Esophagus muscularis mucosa (tissue), 4 donors: ENCODE data around the gene MID2. TPM values are rescaled to one million over a fixed set of nuclear protein-coding genes. Genes with fewer than 3 reads are reported as not detected.

Source experiments
- DNase-seq: peaks from one replicate; pipeline ENCODE4 v3.0.0-alpha.2; 2017; ENCODE audit errors: extremely low spot score
- H3K27ac ChIP-seq, 4 donors: fragments of 200-600 bp; sonication (generic); replicated peaks in 1 of 4; 1 replicate in 3 of 4; 2 replicates in 1 of 4; pipeline ENCODE4 v1.5.1; 2016 to 2019; ENCODE audit warnings: mild to moderate bottlenecking in 1 of 4
- H3K27me3 ChIP-seq, 4 donors: fragments of 200-600 bp; sonication (generic); one replicate each; pipeline versions ENCODE4 v1.5.1 to v1.6.0; 2016 to 2019
- H3K36me3 ChIP-seq, 4 donors: fragments of 200-600 bp; sonication (generic); one replicate each; pipeline ENCODE4 v1.5.1; 2016 to 2019
- H3K4me1 ChIP-seq, 4 donors: fragments of 200-600 bp; sonication (generic); one replicate each; pipeline ENCODE4 v1.5.1; 2016 to 2019
- H3K4me3 ChIP-seq, 4 donors: fragments of 200-600 bp; sonication (generic); 1 replicate in 2 of 4; 2 replicates in 2 of 4; pipeline ENCODE4 v1.5.1; 2016 to 2019; ENCODE audit warnings: mild to moderate bottlenecking in 4 of 4, moderate library complexity in 1 of 4
- H3K9me3 ChIP-seq, 4 donors: fragments of 200-600 bp; sonication (generic); 1 replicate in 3 of 4; 2 replicates in 1 of 4; pipeline ENCODE4 v1.5.1; 2016 to 2019
- CTCF ChIP-seq, 3 experiments: fragments of 200-600 bp in 2 of 3; fragments of 450-650 bp in 1 of 3; sonication (generic) in 2 of 3; IDR thresholded peaks; one replicate each; pipeline ENCODE4 v1.5.1; 2017 to 2019; ENCODE audit warnings: antibody characterized with exemption in 3 of 3, mild to moderate bottlenecking in 2 of 3, moderate library complexity in 1 of 3
- EP300 ChIP-seq: sonication (generic); formaldehyde crosslinking; IDR thresholded peaks from one replicate; pipeline ENCODE4 v1.6.1; 2017; ENCODE audit warnings: antibody characterized with exemption
- POLR2A ChIP-seq: fragments of 450-650 bp; IDR thresholded peaks from one replicate; pipeline ENCODE4 v1.6.1; 2017; ENCODE audit warnings: antibody characterized with exemption, moderate library complexity, mild to moderate bottlenecking, low read depth
- POLR2AphosphoS5 ChIP-seq, 2 donors: sonication (generic); formaldehyde crosslinking; IDR thresholded peaks; one replicate each; pipeline ENCODE4 v1.6.1; 2017; ENCODE audit warnings: antibody characterized with exemption in 2 of 2
- WGBS: methylation state at CpG from one replicate; pipeline ENCODE4 v1.1.5; 2018; 5-methylcytosine and 5-hydroxymethylcytosine counted together
- intact Hi-C: fragments of 100-400 bp; cut with DNase I; formaldehyde crosslinking; loops from one replicate; pipeline ENCODE4 v1.15.1; 2023
- total RNA-seq, 4 donors: library from RNA; depleted of rRNA; stranded (reverse); fragments of >200 nt; gene quantifications; one replicate each; pipeline versions ENCODE4 v1.1.0 to v1.2.1, GENCODE V29; 2016

Gene MID2, protein sequence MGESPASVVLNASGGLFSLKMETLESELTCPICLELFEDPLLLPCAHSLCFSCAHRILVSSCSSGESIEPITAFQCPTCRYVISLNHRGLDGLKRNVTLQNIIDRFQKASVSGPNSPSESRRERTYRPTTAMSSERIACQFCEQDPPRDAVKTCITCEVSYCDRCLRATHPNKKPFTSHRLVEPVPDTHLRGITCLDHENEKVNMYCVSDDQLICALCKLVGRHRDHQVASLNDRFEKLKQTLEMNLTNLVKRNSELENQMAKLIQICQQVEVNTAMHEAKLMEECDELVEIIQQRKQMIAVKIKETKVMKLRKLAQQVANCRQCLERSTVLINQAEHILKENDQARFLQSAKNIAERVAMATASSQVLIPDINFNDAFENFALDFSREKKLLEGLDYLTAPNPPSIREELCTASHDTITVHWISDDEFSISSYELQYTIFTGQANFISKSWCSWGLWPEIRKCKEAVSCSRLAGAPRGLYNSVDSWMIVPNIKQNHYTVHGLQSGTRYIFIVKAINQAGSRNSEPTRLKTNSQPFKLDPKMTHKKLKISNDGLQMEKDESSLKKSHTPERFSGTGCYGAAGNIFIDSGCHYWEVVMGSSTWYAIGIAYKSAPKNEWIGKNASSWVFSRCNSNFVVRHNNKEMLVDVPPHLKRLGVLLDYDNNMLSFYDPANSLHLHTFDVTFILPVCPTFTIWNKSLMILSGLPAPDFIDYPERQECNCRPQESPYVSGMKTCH
- total RNA-seq = 10 to 100 TPM; 37.1 to 65.9 (median 52.4) TPM

GRCh38 chrX:107825698-107826237 lies at the start of gene MID2:
Gene MID2 (plus strand): TSS chrX:107825866. CDS start chrX:107826427, 561 bp downstream.
- WGBS = 53% methylated on average over 22 of the region's 32 CpGs
- intact Hi-C loops = no loop called here

DNA sequence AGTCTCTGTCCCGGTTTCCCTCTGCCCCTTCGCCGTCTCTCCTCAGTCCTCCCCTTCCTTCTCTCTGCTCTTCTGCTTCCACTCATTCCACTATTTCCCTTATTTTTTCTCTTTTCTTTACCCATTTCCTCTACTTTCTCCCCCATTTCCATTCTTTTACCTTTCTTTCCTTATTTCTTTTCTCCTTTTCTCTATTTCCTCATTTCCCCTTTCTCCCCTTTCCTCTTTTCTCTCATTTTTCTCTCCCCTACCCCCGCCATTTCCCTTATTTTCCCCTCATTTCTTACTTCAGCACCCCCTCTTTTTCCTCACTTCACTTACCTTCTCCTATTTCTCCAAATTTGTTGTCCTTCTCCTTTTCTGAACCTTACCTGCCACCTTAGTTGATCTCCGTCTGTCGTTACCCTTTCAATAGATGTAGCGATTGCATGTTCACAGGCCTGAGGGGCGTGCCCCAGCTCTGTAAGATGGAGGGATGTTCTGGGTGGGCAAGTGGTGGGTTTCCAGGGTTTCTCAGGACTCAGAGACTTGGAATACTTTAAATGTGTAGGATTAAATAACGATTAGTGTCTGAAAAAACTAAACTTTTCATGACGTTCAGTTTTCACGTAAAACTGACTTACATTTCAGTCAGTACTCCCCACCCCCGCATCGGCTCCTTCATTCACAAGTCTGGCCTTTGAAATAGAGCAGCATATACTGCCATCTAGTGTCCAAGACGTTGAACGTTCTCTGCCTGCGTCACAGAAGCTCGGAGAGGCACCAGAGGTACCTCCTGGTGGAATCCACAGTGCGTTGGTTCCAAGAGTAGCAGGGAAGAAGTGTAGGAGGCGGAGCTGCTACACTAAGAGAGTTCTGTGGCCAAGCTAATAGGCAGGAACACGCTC lies 48.8 kb upstream of the MID2 start:
- Histone ChIP-seq H3K27me3 (peaks cover 0 to 4% (median 0%) of the 10 kb centered on the region in 4 donors), H3K9me3 (no peaks in the 10 kb centered on the region), H3K36me3 (no peaks in the 10 kb centered on the region), H3K4me3 (peak overlapping the region; percentile 62 to 76 (median 66)), H3K4me1 (peaks cover 4 to 44% (median 38%) of the 10 kb centered on the region in 4 donors), H3K27ac (peak overlapping the region; percentile 84 to 92 (median 88))
- 13% methylated on average over 19 of the region's 20 CpGs for WGBS
- intact Hi-C loops = loop anchor here (10.0 kb wide), 1 partner anchor 1292 kb away; no protein-coding TSS in a partner anchor
- TF ChIP-seq CTCF (IDR thresholded peaks at IDR 0.05) (peak; percentile 69 to 84 (median 70)), POLR2A (no peak), POLR2AphosphoS5 (IDR thresholded peaks at IDR 0.05) (peak; percentile 72 to 78)
- DNase-seq = peak; percentile 93

More at GRCh38 chrX:107825698-107826237, at the start of gene MID2:
- peak within 1 kb of the TSS; percentile 92 to 93 (median 92) for H3K27ac ChIP-seq
- H3K4me3 ChIP-seq = peak within 1 kb of the TSS; percentile 59 to 68 (median 65)
- no peaks in the 10 kb centered on the region for H3K9me3 ChIP-seq
- DNase-seq = peak; percentile 91
- peaks cover 0 to 34% (median 19%) of the 10 kb centered on the region in 4 donors for H3K4me1 ChIP-seq
- H3K36me3 ChIP-seq = no peaks in the 10 kb centered on the region
- peak; percentile 65 to 72 for TF ChIP-seq POLR2AphosphoS5 (IDR thresholded peaks at IDR 0.05)
- no peak for TF ChIP-seq CTCF (IDR thresholded peaks at IDR 0.05)
- TF ChIP-seq POLR2A = peak; percentile 25
- no peak for TF ChIP-seq EP300
- no peaks in the 10 kb centered on the region for H3K27me3 ChIP-seq

DNA sequence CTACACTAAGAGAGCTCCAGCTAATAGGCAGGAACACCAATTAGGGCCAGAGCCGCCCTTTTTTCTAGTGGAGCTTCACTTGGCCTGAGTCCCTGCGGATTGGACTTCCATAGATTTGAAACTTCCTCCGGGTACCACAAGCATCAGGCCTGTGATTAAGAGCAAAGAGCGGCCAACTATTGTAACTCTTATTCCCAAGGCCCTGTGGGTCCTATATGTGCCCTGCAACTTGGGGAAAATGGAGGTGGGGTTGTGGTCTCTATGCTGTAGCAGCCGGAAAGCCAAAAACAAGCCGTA lies 48.2 kb upstream of the MID2 start, which contains the start of gene NCBP2L:
NCBP2L (plus strand) TSS at position 198 of the 297 bp plus-strand sequence. CDS start 16,488 bp downstream, outside the sequence.
- Histone ChIP-seq H3K36me3 (no peaks in the 10 kb centered on the region), H3K4me1 (peaks cover 4 to 41% (median 33%) of the 10 kb centered on the region in 4 donors), H3K9me3 (no peaks in the 10 kb centered on the region), H3K27me3 (peaks cover 0 to 4% (median 0%) of the 10 kb centered on the region in 4 donors), H3K4me3 (peak within 1 kb of the TSS; percentile 62 to 76 (median 66)), H3K27ac (peak within 1 kb of the TSS; percentile 84 to 92 (median 88))
- intact Hi-C loops = loop anchor here (10.0 kb wide), 1 partner anchor 1293 kb away; no protein-coding TSS in a partner anchor
- WGBS = 95% methylated on average over 4 of the region's 6 CpGs
- DNase-seq = no peak
- TF ChIP-seq POLR2A (no peak), CTCF (IDR thresholded peaks at IDR 0.05) (no peak), POLR2AphosphoS5 (IDR thresholded peaks at IDR 0.05) (no peak), EP300 (no peak)

- TF ChIP-seq POLR2A (no peak), CTCF (IDR thresholded peaks at IDR 0.05) (no peak)
- Histone ChIP-seq H3K4me3 (no peak overlapping the region), H3K27ac (no peak overlapping the region), H3K4me1 (peaks cover 4 to 16% (median 10%) of the 10 kb centered on the region in 4 donors), H3K9me3 (no peaks in the 10 kb centered on the region), H3K36me3 (no peaks in the 10 kb centered on the region), H3K27me3 (peaks cover 0 to 4% (median 0%) of the 10 kb centered on the region in 4 donors)
- no peak for DNase-seq
- 88% methylated on average over 9 of the region's 9 CpGs for WGBS
- intact Hi-C loops = loop anchor here (2.0 to 10.0 kb wide), 2 partner anchors 114 to 118 kb away; no protein-coding TSS in a partner anchor
Observed at GRCh38 chrX:107780525-107780924, 45.1 kb upstream of the MID2 start.
